Smooth muscle cell of the brain vasculature (primary cell): Measurements from ENCODE around the gene SSX2IP.
"Not testable (repeated sequence)": the region's sequence is repeated elsewhere in the genome, so short reads cannot be mapped to it uniquely, and the experiment has no call there.

ENCODE experiments used
- DNase-seq: peaks from one replicate; pipeline ENCODE4 v3.0.0-alpha.2; 2012; ENCODE audit warnings: low read depth, low spot score

The SSX2IP gene

DNA sequence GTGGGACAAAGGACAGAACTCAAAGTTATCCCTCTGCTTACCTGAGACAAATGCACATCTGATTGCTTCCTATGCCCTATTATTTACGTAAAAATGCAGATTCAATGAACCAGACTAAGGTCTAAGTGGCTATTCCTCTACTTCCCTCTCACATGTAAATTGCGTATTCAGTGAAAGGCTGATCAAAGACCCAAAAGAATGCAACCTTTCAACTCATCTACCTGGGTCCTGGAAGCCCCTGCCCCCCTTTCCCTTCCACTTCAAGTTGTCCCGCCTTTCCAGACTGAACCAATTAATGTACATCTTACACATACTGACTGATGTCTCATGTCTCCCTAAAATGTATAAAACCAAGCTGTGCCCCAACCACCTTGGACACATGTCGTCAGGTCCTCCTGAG lies 14.6 kb downstream of the SSX2IP start:
- no peak for DNase-seq

DNA sequence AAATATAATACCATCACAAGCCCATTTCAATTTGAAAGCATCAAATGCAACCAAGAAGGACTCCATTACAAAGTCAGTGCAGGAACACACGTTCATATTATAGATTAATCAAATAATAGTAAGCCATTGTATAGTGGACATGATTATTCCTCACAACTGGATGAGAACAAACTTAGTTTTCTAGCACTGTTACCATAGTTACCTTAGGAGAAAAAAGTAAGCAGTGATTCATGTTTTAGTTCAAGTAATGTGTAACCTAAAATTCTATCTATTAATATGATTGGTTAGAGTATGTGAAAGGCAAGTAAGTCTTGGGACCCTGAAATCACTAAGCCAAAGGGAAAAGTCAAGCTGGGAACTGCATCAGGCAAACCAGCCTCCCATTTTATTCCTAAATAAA lies 15.2 kb downstream of the SSX2IP start:
- DNase-seq, result no peak

DNA sequence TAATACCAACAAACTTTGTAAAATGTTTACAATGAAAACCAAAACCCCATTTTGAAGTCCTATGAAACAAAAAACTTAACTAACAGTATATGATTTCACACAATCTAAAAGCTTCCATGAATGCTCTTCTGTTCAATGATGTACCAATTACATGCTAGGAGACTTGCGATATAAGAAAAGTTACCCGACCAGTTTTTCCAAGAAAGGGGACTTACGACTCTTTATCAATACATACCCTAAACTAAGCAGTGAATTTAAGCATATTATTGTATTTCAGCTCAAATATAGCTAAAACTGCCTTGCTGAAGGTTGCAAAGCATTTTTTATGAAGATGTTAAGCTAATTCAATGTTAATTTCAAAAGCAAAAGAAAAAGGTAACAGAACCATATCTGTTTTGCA lies 15.6 kb downstream of the SSX2IP start:
- DNase-seq, result no peak

DNA sequence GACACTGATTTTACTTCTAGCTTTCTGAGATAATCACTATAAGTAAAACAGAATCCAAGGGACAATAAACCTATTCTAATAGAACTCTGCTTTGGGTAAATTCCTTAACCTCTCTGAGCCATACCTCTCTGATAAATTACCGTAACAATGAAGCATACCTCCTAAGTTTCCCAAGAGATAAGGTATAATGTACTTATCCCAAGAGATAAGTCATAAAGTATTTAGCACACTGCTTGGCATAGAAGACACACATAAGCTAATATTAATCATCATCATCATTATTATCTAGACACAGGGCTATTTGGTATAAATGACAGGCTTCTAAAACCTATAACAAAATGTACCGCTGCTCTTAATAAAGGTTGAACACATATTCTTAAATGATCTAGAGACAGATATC lies 16.2 kb downstream of the SSX2IP start:
- DNase-seq, result no peak

DNA sequence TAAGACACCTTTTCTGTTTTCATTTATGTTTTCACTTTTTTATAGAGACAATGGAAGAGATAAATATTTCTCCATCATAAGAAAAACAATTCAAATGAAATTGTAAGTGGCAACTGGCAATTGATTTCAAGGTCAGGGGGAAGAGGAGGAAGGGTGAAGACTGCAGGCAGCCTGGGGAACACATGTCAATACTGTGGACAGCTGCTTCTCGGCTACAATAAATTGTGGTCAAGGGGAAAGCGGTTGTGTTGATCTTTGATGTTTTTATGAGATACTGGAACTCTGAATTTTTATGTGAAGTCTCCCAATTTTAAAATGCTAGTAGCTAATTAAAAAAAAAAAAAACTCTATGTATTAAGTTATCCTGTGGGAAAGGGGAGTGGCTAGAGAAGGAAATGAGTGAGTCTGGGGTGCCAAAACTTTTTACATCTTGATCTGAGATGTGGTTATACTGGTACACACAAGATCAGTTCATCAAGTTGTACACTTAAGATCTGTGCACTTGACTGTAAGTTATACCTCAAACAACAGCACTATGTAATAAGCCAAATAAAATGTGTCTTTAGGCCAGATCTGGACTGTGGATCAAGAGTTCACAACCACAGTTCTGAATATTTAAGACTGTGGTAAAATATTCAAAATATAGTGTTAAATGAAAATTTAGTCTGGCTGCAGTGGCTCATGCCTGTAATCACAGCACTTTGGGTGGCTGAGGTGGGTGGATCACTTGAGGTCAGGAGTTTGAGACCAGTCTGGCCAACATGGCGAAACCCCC lies 18.0 kb downstream of the SSX2IP start:
- no peak for DNase-seq

DNA sequence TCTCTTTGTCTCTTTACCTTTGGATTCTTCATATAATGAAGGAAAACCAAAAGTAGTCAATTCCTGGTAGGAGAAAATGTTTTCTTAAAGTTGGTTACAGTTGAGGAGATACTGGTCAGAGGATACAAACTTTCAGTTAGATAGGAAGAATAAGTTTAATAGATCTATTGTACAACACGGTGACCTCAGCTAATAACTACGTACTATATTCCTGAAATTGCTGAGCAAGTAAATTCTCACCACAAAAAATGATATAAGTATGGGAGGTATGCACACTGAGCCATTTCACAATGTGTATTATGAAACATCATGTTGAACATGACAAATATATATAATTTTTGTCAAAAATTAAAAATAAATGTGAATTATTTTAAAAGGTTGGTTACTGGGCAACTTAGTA lies 20.4 kb downstream of the SSX2IP start:
- no peak for DNase-seq

DNA sequence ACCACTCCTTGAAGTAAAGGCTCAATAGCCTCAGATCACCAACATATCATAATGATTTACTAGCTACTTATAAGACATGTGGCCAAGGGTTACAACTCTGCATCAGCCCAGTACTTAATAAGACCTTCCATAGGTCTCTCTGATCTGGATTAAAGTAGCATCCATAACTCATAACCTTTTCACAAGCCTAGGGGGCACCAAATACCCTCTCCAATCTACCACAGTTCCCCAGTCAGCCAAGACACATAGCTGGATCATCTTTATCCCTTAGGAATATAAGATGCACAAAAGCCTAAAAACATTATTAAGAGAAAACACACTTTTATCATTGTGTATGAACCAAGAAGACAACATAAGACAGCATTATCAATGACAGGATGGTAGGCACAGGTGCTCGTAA lies 22.1 kb downstream of the SSX2IP start:
- no peak for DNase-seq

DNA sequence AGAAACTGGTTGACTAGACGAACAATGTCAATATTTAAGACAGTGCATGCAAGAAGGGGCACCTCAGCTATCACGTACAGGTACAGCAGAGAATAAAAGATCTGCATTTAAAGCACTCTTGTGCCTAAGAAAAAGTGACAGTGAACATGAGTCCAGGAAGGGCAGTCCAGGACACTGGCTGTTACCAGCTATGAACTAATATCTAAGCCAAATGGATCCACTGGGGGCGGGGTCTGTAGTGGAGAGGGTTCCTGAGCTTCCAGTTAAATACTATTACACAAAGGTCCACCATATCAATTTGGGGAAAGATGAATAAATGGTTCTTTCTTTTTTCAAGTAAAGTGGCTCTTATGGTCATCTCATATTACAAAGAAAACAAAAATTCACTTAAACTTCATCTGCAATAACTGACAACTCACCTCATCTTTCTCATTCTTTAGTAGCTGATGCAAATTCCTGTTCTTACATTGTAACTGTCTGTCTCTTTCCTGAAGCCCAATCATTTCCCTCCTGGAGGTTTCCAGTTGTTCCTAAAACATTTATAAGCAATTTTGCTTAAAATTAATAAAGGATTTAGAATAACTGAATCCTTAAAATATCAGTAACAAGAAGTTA lies 24.5 kb downstream of the SSX2IP start:
- no peak for DNase-seq

DNA sequence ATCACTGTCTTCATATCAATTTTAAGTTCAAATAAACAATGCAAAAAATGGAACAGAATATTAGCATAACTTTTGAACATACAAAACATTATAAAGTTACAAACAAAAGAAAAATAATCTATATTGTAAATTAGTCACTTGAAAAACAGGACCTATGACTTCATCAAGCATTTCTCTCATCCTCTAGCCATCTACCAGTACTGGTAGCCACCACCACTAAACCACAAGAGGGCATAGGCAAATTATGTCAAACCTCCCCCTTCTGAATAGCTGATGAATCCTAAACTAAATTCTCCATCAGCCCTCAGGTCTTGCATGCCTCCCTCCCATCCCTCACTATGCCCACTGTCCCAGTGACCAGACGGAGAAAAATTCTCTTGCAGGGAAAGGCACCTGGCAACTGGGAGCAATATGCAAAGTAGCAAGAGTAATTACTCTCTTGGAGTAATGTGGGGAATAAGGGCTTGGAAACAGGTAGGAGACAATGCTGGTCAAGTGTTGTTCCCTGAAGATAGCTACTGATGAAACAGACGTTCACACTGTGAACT lies 37.1 kb downstream of the SSX2IP start:
- DNase-seq, result no peak

DNA sequence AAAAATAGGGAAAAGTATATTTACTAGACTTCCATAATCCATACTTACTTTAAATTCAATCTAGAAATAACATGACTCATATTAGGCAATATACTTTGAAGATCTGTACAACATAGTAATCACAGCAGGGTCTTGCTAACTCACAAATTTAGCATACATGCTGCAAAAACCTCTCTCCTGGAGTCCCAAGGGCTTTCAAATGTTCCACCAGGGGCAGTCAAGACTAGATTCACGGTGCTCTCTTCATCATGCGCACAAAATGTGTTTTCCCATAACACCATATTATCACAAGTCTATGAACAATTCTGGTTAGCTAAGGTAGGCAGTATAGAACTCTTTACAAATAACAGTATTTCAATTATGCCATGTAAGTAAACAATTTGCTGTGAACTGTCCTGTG lies 45.8 kb downstream of the SSX2IP start:
- no peak for DNase-seq

DNA sequence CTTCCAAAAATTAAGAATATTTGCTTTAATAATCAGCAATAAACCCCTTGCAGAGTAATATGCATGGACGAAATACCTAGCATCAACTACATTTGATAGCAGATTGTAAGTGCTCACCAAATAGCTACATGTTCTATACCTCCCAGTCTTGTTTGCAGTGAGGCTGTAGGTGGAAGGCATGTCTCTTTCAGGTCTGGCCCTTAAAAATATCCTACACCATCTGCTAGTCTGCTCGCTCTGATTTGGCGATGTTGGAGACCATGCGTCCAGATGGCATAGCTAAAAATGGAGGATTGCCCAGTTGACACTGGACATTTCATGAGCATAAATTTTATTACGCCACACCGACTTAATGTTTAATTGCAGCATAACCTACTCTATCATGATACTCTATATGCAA lies 47.1 kb downstream of the SSX2IP start:
- no peak for DNase-seq

DNA sequence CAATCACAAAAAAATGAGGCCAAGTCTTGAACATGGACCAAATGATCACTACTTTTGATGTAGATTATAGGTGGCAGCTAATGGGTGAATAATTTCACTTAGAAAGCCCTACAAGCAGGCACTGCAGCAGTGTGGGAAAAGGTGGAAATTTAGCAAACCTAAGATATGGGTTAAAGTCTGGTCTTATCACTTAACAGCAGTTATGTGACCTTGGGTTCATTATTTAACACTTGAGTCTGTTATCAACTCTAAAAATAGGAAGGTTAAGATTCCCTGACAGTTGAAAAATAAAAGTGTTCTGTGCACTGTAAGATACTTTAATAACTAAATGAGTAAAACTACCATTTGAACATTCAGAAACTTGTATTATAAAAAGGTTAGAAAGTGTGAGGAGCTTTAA lies 47.5 kb downstream of the SSX2IP start:
- DNase-seq, result no peak

DNA sequence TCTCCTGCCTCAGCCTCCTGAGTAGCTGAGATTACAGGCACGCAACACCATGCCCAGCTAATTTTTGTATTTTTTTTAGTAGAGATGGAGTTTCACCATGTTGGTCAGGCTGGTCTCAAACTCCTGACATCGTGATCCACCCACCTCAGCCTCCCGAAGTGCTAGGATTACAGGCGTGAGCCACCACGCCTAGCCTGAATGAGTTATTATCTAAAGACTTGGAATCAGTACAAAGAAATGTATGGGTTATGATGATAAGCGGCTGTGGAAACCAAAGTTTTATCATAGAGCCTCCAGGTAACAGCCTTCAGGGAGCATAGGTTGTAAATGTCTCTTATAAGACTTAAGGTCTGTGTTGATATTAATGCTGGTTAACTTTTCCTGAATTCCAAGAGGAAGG lies 50.5 kb downstream of the SSX2IP start:
- not testable (repeated sequence) for DNase-seq

DNA sequence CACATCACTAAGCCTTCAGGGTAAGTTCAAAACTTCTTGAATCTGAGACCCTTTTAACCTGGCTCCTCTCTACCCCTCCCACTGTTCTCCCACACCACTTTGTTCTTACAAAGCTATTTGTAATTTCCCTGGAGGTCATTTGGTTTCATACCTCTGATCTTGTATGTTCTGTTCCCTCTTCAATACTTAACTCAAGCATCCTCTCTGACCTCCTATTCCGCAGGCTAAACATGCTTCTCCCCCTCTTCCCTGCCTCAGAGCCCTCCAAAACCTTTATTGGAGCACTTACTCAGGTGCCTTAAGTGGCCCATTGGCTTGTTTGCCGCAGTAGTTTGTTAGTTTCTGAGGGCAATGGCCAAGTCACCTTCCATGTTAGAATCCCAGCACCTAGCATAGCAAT lies 54.8 kb downstream of the SSX2IP start:
- no peak for DNase-seq

DNA sequence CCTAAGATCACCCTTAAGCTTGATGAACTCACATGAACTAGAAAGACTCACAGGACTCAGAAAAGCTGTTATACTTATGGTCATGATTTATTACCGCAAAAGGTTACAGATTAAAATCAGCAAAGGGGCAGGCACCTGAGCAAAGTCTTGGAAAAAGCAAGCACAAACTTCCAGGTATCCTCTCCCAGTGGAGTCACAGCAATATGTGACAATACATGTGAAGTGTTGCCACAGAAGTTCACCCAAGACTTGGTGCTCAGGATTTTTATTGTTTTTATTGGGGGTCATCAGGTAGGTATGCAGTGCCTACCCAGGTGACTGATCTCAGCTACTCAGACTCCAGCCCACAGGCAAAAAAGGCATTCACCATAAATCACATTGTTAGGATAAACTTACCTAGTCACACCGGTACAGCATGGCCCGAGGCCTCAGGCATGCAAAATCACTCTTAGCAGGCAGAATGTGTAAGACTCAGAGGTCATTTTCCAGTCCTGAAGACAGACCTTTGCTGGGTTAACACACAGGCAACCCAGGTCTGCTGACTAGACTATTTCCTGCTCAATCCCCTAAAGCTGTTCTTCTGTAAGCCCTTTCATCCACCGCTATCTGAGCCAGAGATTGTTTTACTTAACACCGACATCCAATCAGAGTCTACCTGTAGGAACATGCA lies 55.6 kb downstream of the SSX2IP start:
- no peak for DNase-seq

DNA sequence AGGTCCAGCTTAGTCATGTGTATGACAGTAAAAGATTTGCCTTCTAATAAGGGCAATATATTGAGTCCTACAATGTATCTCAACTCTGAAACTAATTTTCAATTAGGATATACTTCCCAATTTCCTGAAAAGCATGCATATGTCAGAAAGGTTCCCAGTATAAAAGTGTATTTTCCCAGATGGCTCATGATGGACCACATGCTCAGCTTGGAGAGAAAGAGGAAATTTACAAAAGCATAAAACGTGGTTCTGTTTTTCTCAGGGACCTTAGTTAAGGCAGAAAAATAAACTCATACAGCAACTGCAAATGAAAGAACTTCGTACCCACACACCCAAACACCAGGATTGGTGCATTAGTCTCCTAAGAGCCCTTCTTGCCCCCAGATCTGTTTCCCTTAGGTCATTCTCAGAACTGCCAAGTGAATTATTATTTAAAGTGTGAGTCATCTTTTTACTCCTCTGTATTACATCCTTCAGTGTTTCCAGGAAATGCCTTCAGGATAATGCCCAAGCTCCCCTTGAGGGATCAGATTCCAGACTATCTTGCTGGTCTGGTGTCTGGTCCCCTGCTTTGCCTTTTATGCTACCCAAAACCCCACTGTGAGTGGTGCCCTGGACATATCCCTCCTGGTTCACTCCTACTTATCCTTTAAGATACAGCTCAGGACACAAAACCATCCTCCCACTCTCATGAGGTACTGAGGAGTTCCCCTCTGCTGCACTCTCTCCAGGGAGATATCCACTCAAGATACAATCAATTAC lies 57.4 kb downstream of the SSX2IP start:
- peak; percentile 32 for DNase-seq

DNA sequence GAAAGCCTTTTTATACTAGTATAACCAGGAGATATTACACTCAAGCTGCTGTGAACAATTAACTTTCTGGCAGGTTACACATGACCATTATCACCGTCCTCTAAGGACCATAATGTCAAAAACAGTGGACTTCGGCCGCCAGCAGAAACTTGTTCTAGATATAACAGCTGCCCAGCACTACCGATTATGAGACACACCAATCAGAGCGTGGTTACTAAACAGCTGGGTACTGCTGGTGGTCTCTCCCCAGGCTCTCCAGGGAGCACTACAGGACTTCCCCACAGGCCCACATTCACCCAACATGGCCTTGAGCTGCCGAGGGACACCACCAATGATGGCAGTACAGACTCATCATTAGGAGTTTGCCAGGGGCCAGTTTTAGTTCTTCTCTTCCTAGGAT lies 58.1 kb downstream of the SSX2IP start:
- no peak for DNase-seq

DNA sequence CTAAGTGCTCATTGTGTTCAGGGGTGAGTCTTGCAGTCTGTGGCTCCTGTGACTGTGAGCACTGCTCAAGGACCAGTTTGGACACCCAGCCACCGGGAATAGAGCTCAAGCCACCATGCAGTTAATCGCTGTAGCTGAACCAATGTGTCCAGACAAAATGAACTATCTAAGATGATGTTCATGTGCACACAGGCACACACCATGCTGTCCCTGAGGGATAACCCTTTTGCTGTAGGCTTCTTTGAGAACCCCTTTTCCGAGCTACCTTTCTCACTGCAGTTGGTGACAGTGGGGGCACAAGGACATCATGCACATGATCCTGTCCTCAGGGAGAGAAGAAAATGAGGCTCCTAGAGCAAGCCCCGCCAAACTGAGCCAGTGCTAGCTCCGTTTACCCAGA lies 65.4 kb downstream of the SSX2IP start:
- DNase-seq, result no peak

DNA sequence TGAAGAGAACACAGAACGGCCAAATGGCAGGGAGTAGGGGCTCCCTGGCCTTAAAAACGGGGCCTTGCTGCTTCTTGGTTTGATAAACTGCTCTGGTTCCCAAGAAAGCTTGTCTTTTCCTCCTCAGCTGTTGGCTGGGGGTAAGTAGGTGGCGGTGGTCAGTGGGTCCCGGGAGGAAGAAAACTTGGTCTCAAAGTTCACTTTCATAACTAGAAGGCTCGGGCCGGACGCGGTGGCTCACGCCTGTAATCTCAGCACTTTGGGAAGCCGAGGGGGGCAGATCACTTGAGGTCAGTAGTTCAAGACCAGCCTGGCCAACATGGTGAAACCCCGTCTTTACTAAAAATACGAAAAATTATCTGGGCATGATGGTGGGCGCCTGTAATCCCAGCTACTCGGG lies 68.7 kb downstream of the SSX2IP start:
- DNase-seq, result no peak

DNA sequence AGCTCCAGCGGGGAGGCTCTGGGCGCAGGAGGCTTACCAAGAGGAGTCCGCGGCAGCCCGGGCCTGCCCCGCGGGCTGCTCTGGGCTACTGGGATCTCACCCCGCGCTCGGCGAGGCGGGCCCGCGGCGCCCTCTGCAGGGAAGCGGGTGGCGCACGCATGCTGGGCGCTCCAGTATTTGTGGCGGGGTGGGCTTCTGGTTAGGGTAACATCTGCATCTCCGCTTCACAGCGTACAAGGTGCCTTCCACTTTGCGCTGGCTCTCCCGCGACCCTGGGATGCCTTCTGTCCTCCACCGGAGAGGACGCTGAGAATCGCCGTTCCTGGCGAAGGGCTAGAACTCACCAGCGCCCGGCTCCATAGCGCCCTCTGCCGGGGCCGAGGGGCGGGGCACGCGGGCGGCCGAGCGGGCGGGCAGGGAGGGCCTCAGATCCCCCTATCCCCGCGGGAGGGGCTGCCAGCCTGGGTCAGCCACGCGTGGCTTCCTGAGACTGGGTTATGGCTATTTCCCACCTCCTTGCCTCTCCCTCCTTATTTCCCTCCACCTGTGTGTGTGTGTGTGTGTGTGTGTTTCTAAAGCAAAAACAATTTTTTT lies 69.4 kb downstream of the SSX2IP start:
- DNase-seq, result no peak

DNA sequence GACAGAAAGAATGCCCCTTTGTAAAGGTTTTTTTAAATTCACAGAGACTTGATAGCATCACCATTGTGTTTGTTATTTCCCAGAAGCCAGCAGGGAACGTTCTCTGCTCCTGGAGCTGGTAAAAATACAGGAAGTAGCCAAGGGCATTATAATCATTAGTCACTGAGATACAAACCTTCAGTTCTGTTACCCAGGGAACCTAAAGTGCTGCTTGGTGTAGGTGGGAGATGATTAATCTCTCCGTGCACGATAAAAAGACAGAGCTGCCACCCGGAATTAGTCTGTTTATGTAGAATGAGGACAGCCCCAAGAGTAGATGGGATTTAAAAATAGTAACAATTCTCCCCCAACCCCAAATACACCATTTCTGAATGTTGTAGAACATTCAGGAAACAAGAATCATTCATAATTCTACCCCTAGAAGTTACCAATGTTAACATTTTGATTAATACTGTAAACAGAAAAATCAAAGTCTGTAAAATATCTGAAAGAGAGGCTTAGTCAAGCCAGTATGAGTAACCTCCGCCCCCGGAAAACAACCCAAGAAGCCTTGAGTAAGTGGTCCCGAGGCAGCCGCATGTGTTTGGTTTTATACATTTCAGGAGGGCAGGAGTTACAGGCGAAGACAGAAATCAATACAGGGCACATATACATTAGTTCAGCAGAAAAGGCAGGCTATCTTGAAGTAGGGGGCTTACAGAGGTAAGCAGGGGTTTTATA lies 70.7 kb downstream of the SSX2IP start:
- DNase-seq, result no peak
